WERI-Rb-1 (cell line): ENCODE data around the gene PM20D2.

Experiments
- DNase-seq: peaks from one replicate; pipeline ENCODE4 v3.0.0-alpha.2; 2020
- H3K27ac ChIP-seq: fragments of 250-450 bp; sonication (Bioruptor Pico); 2 replicates; pipeline ENCODE4 v1.5.1; 2020; ENCODE audit warnings: mild to moderate bottlenecking, moderate library complexity
- H3K27me3 ChIP-seq: fragments of 250-450 bp; sonication (Bioruptor Pico); 2 replicates; pipeline ENCODE4 v1.5.1; 2021; ENCODE audit warnings: mild to moderate bottlenecking, low read depth, moderate library complexity; ENCODE audit not compliant: insufficient read depth, severe bottlenecking
- H3K36me3 ChIP-seq: fragments of 250-450 bp; sonication (Bioruptor Pico); 2 replicates; pipeline ENCODE4 v1.5.1; 2020; ENCODE audit warnings: mild to moderate bottlenecking, moderate library complexity
- H3K4me3 ChIP-seq: 2 replicates; pipeline ENCODE4 v1.5.1; 2011; ENCODE audit warnings: low read depth, mild to moderate bottlenecking, control low read depth, low read length
- H3K9me3 ChIP-seq: fragments of 250-450 bp; sonication (Bioruptor Pico); 2 replicates; pipeline ENCODE4 v1.5.1; 2021; ENCODE audit warnings: mild to moderate bottlenecking, moderate library complexity; ENCODE audit not compliant: severe bottlenecking
- TF ChIP-seq, protein P1 (sequence below): IDR thresholded peaks from 2 replicates; pipeline ENCODE4 v1.5.1; 2011; ENCODE audit warnings: low read depth, mild to moderate bottlenecking, control low read depth, inconsistent platforms, low read length

The PM20D2 gene

DNA sequence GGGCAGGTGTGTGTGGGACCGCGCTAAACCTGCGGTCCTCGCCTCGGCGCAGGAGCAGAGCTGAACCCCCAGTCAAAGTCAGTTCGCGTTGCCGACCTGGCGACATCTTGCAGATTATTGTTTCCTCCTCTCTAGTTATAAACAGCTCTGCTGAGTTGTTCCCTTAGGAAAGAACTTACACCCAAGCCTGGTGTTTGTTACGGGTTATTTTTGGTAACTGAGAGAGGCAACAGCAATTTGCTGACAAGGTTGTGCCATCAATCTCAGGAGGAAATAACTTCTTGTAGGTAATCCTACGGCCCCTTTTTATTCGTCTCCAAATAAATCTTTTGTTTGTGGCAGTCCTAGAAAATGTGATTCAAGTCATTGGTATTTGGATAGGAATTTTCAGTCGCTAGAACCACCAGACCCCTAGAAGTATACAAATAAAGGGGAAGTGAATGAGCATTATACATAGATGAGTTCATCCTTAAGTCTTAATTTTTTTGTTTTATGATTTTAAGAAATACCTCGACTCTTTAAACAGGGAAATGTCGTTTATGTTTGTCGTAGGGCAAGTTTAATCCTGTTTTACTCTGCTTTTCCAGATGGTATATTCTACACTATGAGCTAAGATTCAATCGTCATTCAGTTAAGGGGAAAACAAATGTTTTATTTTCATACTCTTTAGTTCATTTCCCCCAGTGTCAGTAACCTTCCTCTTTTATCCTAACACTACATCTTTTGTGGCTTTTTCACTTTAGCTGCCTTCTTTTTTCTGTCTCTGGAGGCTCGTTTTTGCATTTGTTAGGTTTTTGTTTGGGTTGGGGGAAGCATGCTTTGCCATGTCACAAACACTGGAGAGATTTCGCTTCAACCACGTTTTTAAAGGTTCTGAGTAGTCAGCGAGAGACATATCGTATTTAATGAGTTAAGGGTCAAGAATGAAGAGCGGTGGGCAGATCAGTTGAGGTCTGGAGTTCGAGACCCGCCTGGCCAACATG lies 1.2 kb downstream of the PM20D2 start:
- TF ChIP-seq, protein P1, sequence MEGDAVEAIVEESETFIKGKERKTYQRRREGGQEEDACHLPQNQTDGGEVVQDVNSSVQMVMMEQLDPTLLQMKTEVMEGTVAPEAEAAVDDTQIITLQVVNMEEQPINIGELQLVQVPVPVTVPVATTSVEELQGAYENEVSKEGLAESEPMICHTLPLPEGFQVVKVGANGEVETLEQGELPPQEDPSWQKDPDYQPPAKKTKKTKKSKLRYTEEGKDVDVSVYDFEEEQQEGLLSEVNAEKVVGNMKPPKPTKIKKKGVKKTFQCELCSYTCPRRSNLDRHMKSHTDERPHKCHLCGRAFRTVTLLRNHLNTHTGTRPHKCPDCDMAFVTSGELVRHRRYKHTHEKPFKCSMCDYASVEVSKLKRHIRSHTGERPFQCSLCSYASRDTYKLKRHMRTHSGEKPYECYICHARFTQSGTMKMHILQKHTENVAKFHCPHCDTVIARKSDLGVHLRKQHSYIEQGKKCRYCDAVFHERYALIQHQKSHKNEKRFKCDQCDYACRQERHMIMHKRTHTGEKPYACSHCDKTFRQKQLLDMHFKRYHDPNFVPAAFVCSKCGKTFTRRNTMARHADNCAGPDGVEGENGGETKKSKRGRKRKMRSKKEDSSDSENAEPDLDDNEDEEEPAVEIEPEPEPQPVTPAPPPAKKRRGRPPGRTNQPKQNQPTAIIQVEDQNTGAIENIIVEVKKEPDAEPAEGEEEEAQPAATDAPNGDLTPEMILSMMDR, result no peak
- Histone ChIP-seq H3K27me3 (no peaks in the 10 kb centered on the region), H3K9me3 (no peaks in the 10 kb centered on the region), H3K4me3 (peak overlapping the region; percentile 72), H3K27ac (peak overlapping the region; percentile 77), H3K36me3 (peaks cover 10% of the 10 kb centered on the region)
- peak; percentile 39 for DNase-seq

DNA sequence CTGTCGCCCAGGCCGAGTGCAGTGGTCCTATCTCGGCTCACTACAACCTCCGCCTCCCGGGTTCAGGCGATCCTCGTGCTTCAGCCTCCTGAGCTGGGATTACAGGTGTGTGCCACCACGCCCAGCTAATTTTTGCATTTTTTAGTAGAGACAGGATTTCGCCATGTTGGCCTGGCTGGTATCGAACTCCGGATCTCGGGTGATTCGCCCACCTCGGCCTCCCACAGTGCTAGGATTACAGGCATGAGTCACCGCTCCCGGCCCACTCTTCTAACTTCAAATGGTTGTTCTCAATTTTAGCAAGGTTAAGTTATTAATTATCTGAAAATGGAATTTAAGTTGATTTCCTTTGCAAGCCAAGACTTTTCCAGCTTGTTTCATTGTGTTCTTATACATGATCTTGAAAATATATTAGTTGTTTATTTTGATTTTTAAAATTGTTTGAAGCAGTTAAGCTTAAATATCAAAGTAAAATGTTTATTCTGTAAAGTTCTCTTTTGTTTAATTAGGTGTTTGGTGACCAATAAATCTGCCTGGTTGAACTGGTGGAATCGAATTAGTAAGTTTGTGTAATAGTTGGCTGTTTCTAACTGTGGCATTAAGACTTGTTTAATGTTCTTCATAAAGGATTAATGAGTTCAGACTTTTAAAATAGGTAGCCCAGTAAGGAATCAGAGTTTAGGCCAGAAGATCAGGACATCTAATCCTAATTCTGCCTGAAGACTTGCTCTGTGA lies 2.3 kb downstream of the PM20D2 start:
- Histone ChIP-seq H3K4me3 (no peak overlapping the region), H3K36me3 (peaks cover 16% of the 10 kb centered on the region), H3K27me3 (no peaks in the 10 kb centered on the region), H3K9me3 (no peaks in the 10 kb centered on the region), H3K27ac (no peak overlapping the region)
- TF ChIP-seq, protein P1, result no peak
- DNase-seq, result no peak

DNA sequence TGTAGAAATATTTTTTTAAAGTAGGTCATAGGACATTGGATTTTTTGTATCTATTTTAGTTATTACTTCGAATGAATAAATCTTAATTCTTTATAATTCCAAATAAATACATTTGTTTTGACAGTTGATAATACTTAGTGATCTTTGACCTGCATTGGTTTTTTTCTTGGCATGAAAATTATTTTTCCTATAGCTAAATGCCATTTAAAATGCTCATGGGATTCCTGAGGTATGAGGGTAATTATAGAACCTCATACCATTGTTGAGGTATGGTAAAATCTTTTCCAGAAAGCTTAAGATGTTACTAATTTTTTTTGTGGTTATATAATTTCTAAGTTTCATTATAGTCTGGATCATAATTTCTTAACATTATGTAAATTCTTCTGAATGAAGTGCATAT lies 8.3 kb downstream of the PM20D2 start:
- DNase-seq, result no peak
- Histone ChIP-seq H3K27me3 (no peaks in the 10 kb centered on the region), H3K4me3 (no peak overlapping the region), H3K9me3 (no peaks in the 10 kb centered on the region), H3K36me3 (peaks cover 46% of the 10 kb centered on the region), H3K27ac (no peak overlapping the region)
- TF ChIP-seq, protein P1, result no peak

DNA sequence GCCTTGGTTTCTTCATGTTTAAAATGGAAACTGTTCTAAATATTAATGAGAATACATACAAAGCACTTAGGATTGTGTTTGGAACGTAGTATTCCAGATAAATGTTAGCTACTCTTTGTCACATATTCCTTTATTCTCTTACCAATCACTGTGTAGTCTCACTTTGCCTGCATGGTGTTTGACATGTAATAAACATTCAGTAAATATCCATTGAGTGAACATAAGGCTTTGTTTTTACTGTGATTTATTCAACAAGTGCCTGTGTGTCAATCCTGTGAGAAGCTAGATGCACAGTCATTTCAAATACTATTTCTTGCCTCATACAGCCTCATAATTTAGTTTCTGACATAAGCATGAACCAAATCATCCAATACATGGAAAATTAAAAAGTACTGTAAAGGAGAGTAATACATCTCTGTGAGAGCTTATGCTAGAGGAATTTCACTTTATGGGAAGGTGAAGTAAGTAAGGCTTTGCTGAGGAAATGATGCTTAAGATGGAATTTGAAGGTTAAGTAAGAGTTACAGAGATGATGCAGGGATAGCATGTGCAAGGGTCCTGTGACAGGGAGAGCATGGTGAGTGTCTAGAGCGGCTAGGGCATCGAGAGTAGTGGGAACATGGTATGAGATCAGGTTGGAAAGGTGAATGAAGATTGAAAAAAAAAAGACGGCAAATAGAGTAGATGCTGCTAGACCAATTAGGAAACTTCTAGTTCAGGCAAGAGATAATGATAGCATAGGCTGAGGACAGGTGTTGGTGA lies 14.7 kb downstream of the PM20D2 start:
- Histone ChIP-seq H3K27me3 (no peaks in the 10 kb centered on the region), H3K4me3 (no peak overlapping the region), H3K27ac (no peak overlapping the region), H3K36me3 (peaks cover 71% of the 10 kb centered on the region), H3K9me3 (no peaks in the 10 kb centered on the region)
- TF ChIP-seq, protein P1, result no peak
- DNase-seq, result no peak

DNA sequence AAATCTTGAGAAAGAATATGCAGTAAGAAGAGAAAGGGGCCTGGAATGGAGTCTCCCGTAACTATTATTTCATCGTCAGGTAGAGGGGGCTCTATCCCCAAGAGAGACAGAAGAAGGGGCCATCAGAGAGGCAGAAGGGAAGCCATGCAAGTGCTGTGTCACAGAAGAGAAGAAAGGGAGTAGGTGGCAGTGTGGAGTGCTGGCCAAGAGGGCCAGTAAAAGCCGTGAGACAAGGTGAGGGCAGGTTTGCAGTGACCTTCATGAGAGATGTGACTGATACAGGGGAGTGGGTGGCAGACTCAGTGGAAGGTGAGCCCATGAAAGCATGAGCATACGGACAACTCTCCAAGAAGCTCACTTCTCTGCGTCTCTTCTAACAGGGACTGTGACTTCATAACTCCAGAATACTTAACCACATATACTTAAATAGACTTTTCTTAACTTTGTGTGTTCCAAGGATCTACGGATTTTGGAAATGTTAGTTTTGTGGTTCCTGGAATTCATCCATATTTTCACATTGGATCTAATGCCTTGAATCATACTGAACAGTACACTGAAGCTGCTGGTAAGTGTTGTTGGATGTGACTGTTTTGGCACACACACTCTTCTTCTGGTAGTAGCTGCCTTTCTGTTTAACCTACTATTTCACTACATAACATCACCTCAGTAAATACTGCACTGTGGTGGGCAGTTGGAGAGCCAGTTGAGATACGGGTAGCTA lies 15.6 kb downstream of the PM20D2 start:
- Histone ChIP-seq H3K4me3 (no peak overlapping the region), H3K36me3 (peaks cover 65% of the 10 kb centered on the region), H3K27ac (no peak overlapping the region), H3K9me3 (no peaks in the 10 kb centered on the region), H3K27me3 (no peaks in the 10 kb centered on the region)
- TF ChIP-seq, protein P1, result no peak
- peak; percentile 21 for DNase-seq
